Measurements from ENCODE around the gene SEPTIN10.

SEPTIN10 gene

GRCh38 chr2:109613922-109614714, at the start of gene SEPTIN10, which contains the start of gene SOWAHC:
TSS of gene SEPTIN10 (minus strand) at chr2:109613966. CDS start at chr2:109613827, 139 bp downstream.
TSS of gene SOWAHC (plus strand) at chr2:109614364. CDS start at chr2:109614490, 126 bp downstream.
- H3K36me3 ChIP-seq (ENCODE audit: insufficient read depth, low read length) = no peaks in the 10 kb centered on the region
- H3K9me3 ChIP-seq (ENCODE audit: low read length) = peaks cover 2% of the 10 kb centered on the region
- H2AFZ ChIP-seq (ENCODE audit: low read depth, low read length) = peak within 1 kb of the TSS; percentile 80
- no peaks in the 10 kb centered on the region for H3K27me3 ChIP-seq (ENCODE audit: insufficient read depth, low read length)
- H3K4me3 ChIP-seq (ENCODE audit: low read length) = peak within 1 kb of the TSS; percentile 96
- peaks cover 28% of the 10 kb centered on the region for H3K4me1 ChIP-seq (ENCODE audit: insufficient read depth, low read length)

- Histone ChIP-seq H2AFZ (ENCODE audit: low read depth, low read length) (no peak overlapping the region), H3K9me3 (ENCODE audit: low read length) (no peaks in the 10 kb centered on the region), H3K4me3 (ENCODE audit: low read length) (no peak overlapping the region), H3K27me3 (ENCODE audit: insufficient read depth, low read length) (peaks cover 3% of the 10 kb centered on the region), H3K4me1 (ENCODE audit: insufficient read depth, low read length) (peaks cover 9% of the 10 kb centered on the region), H3K36me3 (ENCODE audit: insufficient read depth, low read length) (no peaks in the 10 kb centered on the region)
These were observed 49.1 kb upstream of the SEPTIN10 start for GRCh38 chr2:109662889-109663288.

- no peaks in the 10 kb centered on the region for H3K9me3 ChIP-seq (ENCODE audit: low read length)
- no peaks in the 10 kb centered on the region for H3K36me3 ChIP-seq (ENCODE audit: insufficient read depth, low read length)
- H3K4me1 ChIP-seq (ENCODE audit: insufficient read depth, low read length) = peaks cover 9% of the 10 kb centered on the region
- H2AFZ ChIP-seq (ENCODE audit: low read depth, low read length) = no peak overlapping the region
- H3K4me3 ChIP-seq (ENCODE audit: low read length) = no peak overlapping the region
- H3K27me3 ChIP-seq (ENCODE audit: insufficient read depth, low read length) = peaks cover 3% of the 10 kb centered on the region
These were observed 46.5 kb upstream of the SEPTIN10 start for GRCh38 chr2:109660046-109660860.

- Histone ChIP-seq H3K4me3 (ENCODE audit: low read length) (no peak overlapping the region), H3K9me3 (ENCODE audit: low read length) (no peaks in the 10 kb centered on the region), H3K4me1 (ENCODE audit: insufficient read depth, low read length) (peaks cover 9% of the 10 kb centered on the region), H2AFZ (ENCODE audit: low read depth, low read length) (no peak overlapping the region), H3K36me3 (ENCODE audit: insufficient read depth, low read length) (no peaks in the 10 kb centered on the region), H3K27me3 (ENCODE audit: insufficient read depth, low read length) (peaks cover 3% of the 10 kb centered on the region)
These were observed 45.8 kb upstream of the SEPTIN10 start for GRCh38 chr2:109659396-109660045.

- Histone ChIP-seq H3K9me3 (ENCODE audit: low read length) (no peaks in the 10 kb centered on the region), H2AFZ (ENCODE audit: low read depth, low read length) (no peak overlapping the region), H3K36me3 (ENCODE audit: insufficient read depth, low read length) (no peaks in the 10 kb centered on the region), H3K4me3 (ENCODE audit: low read length) (no peak overlapping the region), H3K4me1 (ENCODE audit: insufficient read depth, low read length) (peaks cover 9% of the 10 kb centered on the region), H3K27me3 (ENCODE audit: insufficient read depth, low read length) (peaks cover 5% of the 10 kb centered on the region)
These were observed 41.5 kb upstream of the SEPTIN10 start for GRCh38 chr2:109655287-109655686.

GRCh38 chr2:109654326-109655050, 40.7 kb upstream of the SEPTIN10 start:
- Histone ChIP-seq H3K9me3 (ENCODE audit: low read length) (no peaks in the 10 kb centered on the region), H3K27me3 (ENCODE audit: insufficient read depth, low read length) (peaks cover 2% of the 10 kb centered on the region), H3K4me1 (ENCODE audit: insufficient read depth, low read length) (peaks cover 2% of the 10 kb centered on the region), H3K4me3 (ENCODE audit: low read length) (no peak overlapping the region), H2AFZ (ENCODE audit: low read depth, low read length) (no peak overlapping the region), H3K36me3 (ENCODE audit: insufficient read depth, low read length) (no peaks in the 10 kb centered on the region)

- Histone ChIP-seq H3K4me1 (ENCODE audit: insufficient read depth, low read length) (peaks cover 5% of the 10 kb centered on the region), H3K9me3 (ENCODE audit: low read length) (no peaks in the 10 kb centered on the region), H3K4me3 (ENCODE audit: low read length) (no peak overlapping the region), H3K27me3 (ENCODE audit: insufficient read depth, low read length) (peaks cover 2% of the 10 kb centered on the region), H3K36me3 (ENCODE audit: insufficient read depth, low read length) (no peaks in the 10 kb centered on the region), H2AFZ (ENCODE audit: low read depth, low read length) (no peak overlapping the region)
These were observed 36.2 kb upstream of the SEPTIN10 start for GRCh38 chr2:109649736-109650695.

- Histone ChIP-seq H2AFZ (ENCODE audit: low read depth, low read length) (no peak overlapping the region), H3K4me3 (ENCODE audit: low read length) (no peak overlapping the region), H3K27me3 (ENCODE audit: insufficient read depth, low read length) (peaks cover 2% of the 10 kb centered on the region), H3K4me1 (ENCODE audit: insufficient read depth, low read length) (peaks cover 14% of the 10 kb centered on the region), H3K9me3 (ENCODE audit: low read length) (no peaks in the 10 kb centered on the region), H3K36me3 (ENCODE audit: insufficient read depth, low read length) (no peaks in the 10 kb centered on the region)
These were observed 34.3 kb upstream of the SEPTIN10 start for GRCh38 chr2:109648041-109648527.

GRCh38 chr2:109647636-109648035, 33.9 kb upstream of the SEPTIN10 start:
- H2AFZ ChIP-seq (ENCODE audit: low read depth, low read length) = no peak overlapping the region
- H3K4me1 ChIP-seq (ENCODE audit: insufficient read depth, low read length) = peaks cover 14% of the 10 kb centered on the region
- no peak overlapping the region for H3K4me3 ChIP-seq (ENCODE audit: low read length)
- H3K36me3 ChIP-seq (ENCODE audit: insufficient read depth, low read length) = no peaks in the 10 kb centered on the region
- H3K27me3 ChIP-seq (ENCODE audit: insufficient read depth, low read length) = peaks cover 2% of the 10 kb centered on the region
- H3K9me3 ChIP-seq (ENCODE audit: low read length) = no peaks in the 10 kb centered on the region

- Histone ChIP-seq H2AFZ (ENCODE audit: low read depth, low read length) (no peak overlapping the region), H3K4me3 (ENCODE audit: low read length) (no peak overlapping the region), H3K4me1 (ENCODE audit: insufficient read depth, low read length) (peaks cover 14% of the 10 kb centered on the region), H3K36me3 (ENCODE audit: insufficient read depth, low read length) (no peaks in the 10 kb centered on the region), H3K27me3 (ENCODE audit: insufficient read depth, low read length) (peaks cover 2% of the 10 kb centered on the region), H3K9me3 (ENCODE audit: low read length) (no peaks in the 10 kb centered on the region)
These were observed 33.2 kb upstream of the SEPTIN10 start for GRCh38 chr2:109646961-109647360.

GRCh38 chr2:109645412-109646184, 31.8 kb upstream of the SEPTIN10 start:
- Histone ChIP-seq H3K36me3 (ENCODE audit: insufficient read depth, low read length) (no peaks in the 10 kb centered on the region), H3K27me3 (ENCODE audit: insufficient read depth, low read length) (no peaks in the 10 kb centered on the region), H3K4me3 (ENCODE audit: low read length) (no peak overlapping the region)

More at GRCh38 chr2:109645412-109646184, 31.8 kb upstream of the SEPTIN10 start:
- H3K4me1 ChIP-seq (ENCODE audit: insufficient read depth, low read length) = peaks cover 14% of the 10 kb centered on the region
- H3K9me3 ChIP-seq (ENCODE audit: low read length) = no peaks in the 10 kb centered on the region
- H2AFZ ChIP-seq (ENCODE audit: low read depth, low read length) = peak overlapping the region; percentile 88
